Tibial nerve (tissue), 4 donors: ENCODE data around the gene CTRB2.

Experiments
- CTCF ChIP-seq, 5 experiments: fragments of 200-600 bp in 3 of 5; fragments of 450-650 bp in 2 of 5; sonication (generic) in 3 of 5; IDR thresholded peaks; one replicate each; pipeline ENCODE4 v1.5.1; 2016 to 2019; ENCODE audit warnings: antibody characterized with exemption in 5 of 5, mild to moderate bottlenecking in 3 of 5, moderate library complexity in 2 of 5
- EP300 ChIP-seq, 2 donors: sonication (generic); formaldehyde crosslinking; IDR thresholded peaks; one replicate each; pipeline ENCODE4 v1.6.1; 2017; ENCODE audit warnings: antibody characterized with exemption in 2 of 2, mild to moderate bottlenecking in 1 of 2
- POLR2A ChIP-seq, 2 donors: fragments of 450-650 bp; IDR thresholded peaks; one replicate each; pipeline ENCODE4 v1.6.1; 2017; ENCODE audit warnings: antibody characterized with exemption in 2 of 2, mild to moderate bottlenecking in 2 of 2, moderate library complexity in 2 of 2

DNA sequence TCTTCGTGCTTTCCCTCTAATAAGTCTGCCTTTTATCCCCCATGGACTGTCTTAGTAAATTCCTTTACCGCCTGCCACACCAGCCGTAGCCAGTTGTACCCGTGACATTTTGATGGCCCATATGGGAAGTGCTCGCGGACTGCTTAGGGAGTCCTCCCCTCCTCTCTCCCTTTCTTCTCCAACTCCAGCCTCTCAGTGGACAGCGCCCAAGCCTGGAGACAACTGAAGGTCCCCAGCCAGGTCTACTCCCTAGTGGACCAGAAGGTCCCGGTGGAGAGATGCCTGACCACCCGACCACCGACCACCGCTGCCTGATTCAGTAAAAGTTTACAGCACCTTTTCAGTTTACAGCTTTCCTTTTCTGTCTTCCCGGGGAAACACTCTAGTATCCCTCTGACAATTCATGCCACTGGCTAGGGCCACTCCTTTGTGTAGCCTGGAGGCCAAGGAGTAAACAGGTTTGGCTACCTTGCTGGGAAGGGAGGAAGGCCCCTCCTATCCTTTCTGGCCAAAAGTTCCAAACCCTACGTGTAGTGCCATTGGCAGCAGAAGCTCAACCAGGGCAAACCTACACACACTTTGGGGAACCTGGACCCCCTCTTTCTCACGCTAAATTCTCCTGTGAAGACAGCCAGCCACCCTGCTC is 18.0 kb downstream of the CTRB2 start:
- no peak for TF ChIP-seq CTCF (IDR thresholded peaks at IDR 0.05)
- no peak for TF ChIP-seq EP300 (IDR thresholded peaks at IDR 0.05)
- no peak for TF ChIP-seq POLR2A (IDR thresholded peaks at IDR 0.05)
